Posterior vena cava (tissue), 2 donors: ENCODE data around the gene ZER1. TPM values are rescaled to one million over a fixed set of nuclear protein-coding genes. Genes with fewer than 3 reads are reported as not detected.
"Not testable (repeated sequence)": the region's sequence is repeated elsewhere in the genome, so short reads cannot be mapped to it uniquely, and the experiment has no call there.

Experiments used
- DNase-seq: peaks from one replicate; pipeline ENCODE4 v3.0.0-alpha.2; 2020; ENCODE audit warnings: low spot score
- intact Hi-C, 2 donors: fragments of 100-400 bp; cut with DNase I; formaldehyde crosslinking; loops; one replicate each; pipeline versions ENCODE4 v1.14.1 to v1.14.2; 2022 to 2023
- total RNA-seq, 2 donors: library from RNA; stranded (reverse); fragmentation: NEBNext Ultra II Directional; extraction: Animal tissue kit (Norgen Biotek cat#: 25700); gene quantifications; one replicate each; pipeline ENCODE4 v1.2.1, GENCODE V29; 2021
- donor health status: DM: yes; HTN: yes; CAD: no.
- donor health status: DM: yes; HTN: yes; CAD: no.

The ZER1 gene
- total RNA-seq, 2 donors from 2014 or later: 28.1 to 28.9 TPM

DNA sequence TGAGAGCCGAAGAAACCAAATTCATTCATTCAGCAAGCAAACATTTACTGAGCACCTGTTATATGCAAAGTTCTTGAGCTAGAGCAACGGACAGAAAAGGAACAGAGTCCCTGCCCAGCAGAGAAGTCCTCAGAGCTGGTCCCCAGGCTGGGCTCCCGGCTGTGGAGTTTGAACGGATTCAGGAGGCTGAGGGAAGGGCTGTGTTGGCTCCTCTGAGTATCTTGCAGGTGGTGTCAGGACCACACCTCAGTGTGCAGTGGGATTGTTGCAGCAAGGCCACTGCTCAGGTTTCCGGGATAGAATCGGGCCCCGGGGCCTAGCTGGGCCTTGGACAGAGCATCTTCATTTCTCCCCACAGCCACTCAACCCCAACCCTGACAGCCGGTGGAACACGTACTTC lies 20.4 kb upstream of the ZER1 start:
- no peak for DNase-seq
- intact Hi-C loops: no loop called here

DNA sequence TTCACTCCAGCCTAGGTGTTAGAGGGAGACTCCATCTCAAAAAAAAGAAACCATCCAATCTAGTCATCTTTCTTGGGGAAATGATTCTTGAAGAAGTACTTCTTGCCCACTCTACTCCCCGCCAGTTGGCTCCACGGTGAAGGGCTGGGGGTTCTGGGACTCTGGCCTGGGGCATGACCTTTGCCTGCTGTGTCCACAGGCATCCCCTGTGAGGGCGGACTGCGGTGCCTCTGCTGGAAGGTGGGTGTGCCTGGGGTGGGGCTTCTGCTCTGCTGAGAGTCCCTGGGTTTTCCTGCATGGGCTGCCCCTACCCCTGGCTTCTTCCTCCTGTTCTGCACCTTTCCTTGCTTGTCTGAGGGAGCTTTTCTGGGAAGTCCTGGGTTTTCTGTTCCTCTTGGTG lies 18.8 kb upstream of the ZER1 start:
- intact Hi-C loops: no loop called here
- DNase-seq: no peak

DNA sequence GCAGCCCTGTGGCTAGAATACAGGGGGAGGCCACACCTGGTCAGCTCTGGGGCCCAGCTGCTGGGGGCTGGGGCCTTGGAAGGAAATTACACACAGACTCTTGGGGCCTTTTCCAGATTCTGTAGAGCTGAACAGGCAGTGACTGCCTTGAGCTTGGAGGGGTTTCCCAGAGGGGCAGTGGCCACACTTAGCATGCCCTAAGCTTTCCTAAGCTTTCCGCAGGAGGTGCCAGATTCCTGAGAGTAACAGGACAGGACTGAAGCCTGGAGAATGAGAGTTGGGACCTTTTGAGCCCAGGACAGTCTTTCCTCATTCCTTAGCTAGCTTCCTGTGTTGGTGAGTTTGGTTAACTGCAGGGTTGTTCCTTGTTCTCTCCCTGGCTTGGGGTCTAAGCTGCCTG lies 16.7 kb upstream of the ZER1 start:
- intact Hi-C loops: no loop called here
- DNase-seq: no peak

DNA sequence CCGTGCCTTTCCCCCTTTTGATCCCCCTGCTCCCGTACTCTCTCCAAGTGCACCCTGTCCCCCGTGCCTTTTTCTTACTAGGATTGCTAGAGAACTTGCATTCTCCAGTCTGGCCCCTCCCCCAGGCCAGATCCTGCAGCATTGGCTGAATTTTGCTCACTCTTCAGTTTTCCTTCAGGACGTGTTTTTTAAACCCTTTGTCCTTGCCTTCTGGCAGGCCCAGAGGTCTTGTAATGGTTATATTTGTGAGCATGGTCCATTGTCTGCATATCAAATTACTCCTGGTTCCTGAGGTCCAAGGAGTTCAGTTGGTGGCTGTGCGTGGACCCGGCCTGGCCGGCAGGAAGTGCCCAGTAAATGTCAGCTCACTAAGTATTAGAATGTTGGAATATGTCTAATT lies 15.9 kb upstream of the ZER1 start:
- DNase-seq: no peak
- intact Hi-C loops: no loop called here

DNA sequence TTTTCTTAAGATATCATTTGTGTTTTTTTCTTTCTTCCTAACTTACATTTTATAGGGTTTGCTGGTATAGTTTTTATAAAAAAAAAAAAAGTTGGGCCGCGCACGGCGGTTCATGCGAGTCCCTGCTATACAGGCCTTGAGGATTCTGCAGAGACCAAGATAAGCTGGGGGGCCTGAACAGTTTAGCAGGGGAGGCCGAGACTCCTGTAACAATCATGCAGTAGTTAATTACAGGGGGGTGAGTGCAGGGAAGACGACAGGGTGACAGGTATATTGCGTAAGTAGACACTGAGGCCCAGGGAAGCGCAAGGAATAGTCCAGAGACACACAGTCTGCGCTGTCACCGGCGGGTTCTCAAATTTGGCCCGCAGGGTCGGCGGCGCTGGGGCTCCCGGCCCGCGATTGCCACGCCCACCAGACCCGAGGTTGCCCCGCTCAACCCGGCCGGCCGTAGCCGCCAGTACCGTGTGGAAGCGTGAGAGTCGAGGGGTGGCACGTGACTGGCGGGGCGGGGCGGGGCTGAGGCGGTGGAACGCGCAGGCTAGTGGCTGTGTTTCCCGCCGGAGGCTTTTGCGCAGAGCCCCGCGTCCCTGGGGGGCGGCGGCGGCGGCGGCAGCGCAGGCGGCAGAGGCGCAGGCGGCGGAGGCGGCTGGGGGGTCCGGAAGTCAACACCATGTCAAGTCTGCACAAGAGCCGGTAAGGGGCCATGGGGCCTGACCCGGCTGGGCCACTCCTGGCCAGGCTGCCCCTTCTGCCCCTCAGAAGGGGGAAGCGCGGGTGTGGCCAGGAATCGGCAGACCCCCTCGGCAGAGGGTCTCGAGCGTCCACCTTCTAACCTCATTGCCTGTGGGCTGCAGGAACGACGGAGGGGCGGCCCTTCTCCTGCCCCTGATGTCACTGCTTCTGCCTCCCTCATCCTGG lies 15.2 kb upstream of the ZER1 start, which contains the start of gene TBC1D13:
Gene TBC1D13 (plus strand): TSS at position 573 of the 921 bp plus-strand sequence. CDS start 101 bp downstream, at position 674.
- DNase-seq: peak; percentile 95
- intact Hi-C loops: no loop called here

DNA sequence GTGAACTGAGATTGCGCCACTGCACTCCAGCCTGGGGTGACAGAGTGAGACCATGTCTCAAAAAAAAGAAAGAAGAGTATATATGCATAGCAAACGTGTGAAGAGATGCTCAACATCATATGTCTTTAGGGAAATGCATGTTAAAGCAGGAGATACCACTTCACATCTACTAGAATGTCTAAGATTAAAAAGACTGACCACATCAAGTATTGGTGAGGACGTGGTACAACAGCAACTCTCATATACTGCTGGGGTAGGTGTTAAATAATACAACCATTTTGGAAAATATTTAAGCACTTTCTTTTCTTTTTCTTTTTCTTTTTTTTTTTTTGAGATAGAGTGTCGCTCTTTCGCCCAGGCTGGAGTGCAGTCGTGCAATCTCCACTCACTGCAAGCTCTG lies 13.7 kb upstream of the ZER1 start:
- no peak for DNase-seq
- intact Hi-C loops: no loop called here

DNA sequence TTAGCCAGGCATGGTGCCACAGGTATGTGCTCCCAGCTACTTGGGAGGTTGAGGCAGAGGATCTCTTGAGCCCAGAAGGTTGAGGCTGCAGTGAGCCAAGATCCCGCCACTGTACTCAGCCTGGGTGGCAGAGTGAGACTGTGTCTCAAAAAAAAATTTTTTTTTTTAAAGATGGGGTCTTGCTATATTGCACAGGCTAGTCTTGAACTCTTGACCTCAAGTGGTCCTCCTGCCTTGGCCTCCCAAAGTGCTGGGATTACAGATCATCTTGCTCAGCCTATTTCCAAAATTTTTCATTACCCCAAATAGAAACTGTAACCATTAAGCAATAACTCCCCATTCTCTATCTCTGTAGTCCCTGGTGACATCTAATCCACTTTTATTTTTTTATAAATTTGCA lies 10.9 kb upstream of the ZER1 start:
- intact Hi-C loops: no loop called here
- DNase-seq: no peak

DNA sequence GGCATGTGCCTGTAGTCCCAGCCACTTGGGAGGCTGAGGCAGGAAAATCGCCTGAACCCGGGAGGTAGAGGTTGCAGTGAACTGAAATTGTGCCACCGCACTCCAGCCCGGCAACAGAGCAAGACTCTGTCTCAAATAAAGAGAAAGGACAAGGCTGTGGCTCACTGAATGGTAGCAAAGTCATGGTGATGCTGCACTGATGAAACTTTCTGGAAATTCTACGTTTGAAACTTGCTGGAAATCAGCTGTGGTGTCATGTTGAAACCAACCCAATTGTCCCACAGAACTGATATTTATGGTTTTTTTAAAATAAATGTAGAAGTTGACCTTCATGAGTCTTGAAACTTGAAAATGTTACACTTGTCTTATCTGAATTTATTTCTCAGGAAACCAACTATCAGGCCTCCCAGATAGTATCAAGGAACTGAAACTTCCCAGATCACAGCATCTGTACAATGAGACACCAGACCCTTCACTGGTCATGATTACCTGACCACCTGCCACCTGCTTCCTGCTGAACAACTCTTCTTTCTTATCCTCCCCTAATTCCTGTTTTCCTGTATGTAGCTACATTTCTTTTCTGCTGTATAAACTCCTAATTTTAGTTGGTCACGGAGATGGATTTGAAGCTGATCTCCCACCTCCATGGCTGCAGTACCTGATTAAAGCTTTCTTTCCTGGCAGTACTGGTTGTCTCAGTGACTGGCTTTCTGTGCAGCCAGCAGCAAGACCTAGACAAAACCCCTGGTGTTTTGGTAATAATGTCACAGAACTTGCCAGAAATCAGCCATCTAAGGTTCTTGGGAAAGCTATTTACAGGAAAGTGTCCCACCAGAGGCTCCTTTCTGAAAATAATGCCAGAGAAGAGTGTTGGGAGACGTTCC lies 9.7 kb upstream of the ZER1 start:
- no peak for DNase-seq
- intact Hi-C loops: no loop called here

DNA sequence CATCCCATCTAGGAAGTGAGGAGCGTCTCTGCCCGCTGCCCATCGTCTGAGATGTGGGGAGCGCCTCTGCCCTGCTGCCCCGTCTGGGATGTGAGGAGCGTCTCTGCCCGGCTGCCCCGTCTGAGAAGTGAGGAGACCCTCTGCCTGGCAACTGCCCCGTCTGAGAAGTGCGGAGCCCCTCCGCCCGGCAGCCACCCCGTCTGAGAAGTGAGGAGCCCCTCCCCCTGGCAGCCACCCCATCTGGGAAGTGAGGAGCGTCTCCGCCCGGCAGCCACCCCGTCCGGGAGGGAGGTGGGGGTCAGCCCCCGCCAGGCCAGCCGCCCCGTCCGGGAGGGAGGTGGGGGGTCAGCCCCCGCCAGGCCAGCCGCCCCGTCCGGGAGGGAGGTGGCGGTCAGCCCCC lies 8.4 kb upstream of the ZER1 start:
- intact Hi-C loops, DNase-seq: not testable (repeated sequence)

DNA sequence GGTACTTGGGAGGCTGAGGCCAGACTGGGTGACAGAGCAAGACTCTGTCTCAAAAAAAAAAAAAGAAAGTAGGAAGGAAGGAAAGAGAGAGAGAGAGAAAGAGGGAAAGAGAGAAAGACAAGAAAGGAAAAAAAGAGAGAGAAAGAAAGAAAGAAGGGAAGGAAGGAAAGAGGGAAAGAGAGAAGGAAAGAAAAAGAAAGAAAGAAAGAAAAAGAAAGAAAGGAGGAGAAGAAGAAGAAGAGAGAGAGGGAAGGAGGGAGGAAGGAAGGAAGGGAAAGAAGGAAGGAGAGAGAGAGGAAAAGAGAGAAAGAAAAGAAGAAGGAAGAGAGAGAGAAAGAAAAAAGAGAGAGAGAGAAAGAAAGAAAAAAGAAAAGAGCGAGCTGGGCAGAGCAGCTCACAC lies 3.1 kb upstream of the ZER1 start:
- no peak for DNase-seq
- intact Hi-C loops: no loop called here

DNA sequence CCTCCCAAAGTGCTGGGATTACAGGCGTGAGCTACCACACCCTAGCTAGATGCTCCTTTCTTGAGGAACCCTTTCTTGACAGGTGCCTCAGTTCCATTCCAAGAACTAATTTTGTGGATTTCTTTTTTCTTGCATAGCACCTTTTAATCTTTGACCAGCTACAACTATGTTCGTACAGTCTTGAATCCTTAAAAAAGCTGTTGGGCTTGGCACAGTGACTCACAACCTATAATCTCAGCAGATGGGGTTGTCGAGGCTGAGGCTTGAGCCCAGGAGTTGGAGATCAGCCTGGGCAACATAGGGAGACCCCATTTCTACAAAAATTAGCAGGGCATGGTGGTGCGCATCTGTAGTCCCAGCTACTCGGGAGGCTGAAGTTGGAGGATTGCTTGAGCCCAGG lies 1.3 kb upstream of the ZER1 start:
- no peak for DNase-seq
- intact Hi-C loops: no loop called here

DNA sequence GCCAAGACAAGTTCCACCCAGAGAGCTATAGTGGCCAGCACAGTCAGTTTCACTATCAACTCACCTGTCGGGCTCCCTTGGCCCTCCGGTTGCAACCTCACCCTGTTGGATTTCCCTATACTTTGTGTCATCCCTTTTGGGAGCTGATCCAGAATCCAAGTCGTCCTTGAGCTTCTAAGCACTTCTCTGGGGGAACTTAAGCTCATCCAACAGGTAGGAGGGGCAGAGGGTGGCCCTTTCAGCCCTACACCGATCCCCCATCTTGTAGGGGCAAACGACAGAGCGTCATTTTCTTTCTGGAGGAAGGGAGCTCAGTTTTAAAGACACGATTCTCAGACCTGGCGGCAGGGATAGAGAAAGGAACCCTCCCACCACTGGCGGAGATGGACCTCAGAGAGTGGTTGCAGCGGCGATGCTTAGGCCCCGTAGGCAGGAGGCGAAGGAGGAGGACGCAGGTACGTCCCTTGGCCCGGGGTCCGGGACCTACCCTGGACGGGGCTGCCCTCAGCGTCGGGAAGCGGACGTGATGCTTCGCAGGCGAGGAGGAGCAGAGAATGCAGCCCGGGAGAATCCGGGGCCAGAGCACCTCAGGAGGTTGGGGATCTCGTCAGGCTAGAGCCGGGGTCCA lies 519 bp downstream of the ZER1 start:
- no peak for DNase-seq
- intact Hi-C loops: no loop called here

DNA sequence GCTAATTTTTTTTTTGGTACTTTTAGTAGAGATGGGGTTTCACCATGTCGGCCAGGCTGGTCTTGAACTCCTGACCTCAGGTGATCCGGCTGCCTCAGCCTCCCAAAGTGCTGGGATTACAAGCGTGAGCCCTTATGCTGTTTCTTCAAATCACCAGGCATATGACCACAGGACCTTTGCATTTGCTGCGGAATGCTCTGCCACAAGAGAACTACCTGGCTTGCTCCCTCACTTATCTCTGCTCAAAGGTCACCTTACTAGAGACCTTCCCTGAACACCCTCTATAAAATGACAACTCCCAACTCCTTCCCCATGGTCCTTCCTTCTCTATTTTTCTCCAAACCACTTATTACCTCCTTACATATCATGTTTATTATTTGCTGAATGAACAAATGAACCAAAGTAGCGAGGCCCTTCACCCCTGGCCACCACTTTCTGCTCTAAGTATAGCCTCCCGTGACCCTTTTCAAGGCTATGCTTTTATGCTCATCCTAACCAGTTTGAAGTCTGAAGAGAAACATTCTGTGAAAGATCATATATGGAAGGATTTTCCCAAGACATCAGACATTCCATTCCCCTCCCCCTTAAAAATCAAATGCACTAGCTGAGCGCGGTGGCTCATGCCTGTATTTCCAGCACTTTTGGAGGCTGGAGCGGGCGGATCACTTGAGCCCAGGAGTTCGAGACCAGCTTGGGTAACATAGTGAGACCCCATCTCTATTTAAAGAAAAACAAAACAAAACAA lies 1.3 kb downstream of the ZER1 start:
- DNase-seq: no peak
- intact Hi-C loops: no loop called here

DNA sequence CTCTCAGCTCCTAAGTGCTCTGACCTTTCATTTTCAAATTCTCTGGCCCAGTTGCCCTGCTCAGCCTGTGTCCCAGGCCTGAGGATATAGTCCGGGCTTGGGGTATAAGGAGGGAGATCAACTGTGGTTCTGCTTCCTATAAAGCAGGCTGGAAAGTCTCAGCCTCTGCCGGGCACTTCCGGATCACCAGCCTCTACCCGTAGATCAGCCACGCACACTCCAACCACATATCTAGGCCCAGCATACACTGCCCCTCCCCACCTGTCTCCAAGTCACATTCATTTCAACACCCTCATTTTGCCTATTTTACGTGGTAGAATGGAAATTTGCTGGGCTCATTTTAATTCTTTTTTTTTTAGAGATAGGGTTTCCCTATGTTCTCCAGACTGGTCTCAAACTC lies 3.1 kb downstream of the ZER1 start:
- no peak for DNase-seq
- intact Hi-C loops: no loop called here

DNA sequence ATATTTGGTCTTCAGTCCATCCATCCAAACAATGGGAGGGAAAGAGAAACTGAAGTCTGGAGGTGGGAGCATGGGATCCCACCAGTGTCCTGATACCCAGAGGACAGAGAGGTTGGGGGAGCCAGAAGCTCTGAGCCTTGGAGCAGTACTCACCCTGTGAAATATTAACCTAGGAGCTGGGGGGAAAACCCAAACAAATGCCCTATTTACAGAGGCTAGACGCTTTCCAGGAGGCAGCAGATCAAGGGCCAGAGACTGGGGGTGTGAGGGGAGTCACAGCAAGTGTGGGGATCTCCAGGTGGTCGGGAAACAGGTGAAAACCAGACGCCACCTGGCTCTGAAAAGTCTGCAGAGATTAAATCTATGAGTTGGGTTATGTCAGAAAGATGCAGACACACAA lies 6.2 kb downstream of the ZER1 start:
- DNase-seq: no peak
- intact Hi-C loops: no loop called here

DNA sequence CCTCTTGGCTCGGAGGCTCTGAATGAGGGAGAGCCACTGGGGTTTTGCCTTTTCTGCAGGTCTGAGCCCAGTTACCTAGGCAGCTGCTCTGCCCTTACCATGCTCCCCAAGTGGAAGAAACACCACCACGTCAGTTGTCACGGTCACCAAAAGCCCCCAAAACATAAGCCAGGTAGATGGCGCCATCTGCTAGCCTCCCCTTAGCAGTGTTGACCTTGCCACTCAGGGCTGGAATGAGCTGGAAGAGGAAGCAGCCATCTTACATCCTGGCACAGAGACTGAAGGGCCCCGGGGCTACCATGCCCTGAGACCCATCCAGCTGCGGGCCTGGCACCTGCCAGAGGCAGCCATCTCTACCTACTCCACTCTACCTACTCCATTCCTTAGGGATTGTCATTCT lies 7.4 kb downstream of the ZER1 start:
- DNase-seq: no peak
- intact Hi-C loops: no loop called here

DNA sequence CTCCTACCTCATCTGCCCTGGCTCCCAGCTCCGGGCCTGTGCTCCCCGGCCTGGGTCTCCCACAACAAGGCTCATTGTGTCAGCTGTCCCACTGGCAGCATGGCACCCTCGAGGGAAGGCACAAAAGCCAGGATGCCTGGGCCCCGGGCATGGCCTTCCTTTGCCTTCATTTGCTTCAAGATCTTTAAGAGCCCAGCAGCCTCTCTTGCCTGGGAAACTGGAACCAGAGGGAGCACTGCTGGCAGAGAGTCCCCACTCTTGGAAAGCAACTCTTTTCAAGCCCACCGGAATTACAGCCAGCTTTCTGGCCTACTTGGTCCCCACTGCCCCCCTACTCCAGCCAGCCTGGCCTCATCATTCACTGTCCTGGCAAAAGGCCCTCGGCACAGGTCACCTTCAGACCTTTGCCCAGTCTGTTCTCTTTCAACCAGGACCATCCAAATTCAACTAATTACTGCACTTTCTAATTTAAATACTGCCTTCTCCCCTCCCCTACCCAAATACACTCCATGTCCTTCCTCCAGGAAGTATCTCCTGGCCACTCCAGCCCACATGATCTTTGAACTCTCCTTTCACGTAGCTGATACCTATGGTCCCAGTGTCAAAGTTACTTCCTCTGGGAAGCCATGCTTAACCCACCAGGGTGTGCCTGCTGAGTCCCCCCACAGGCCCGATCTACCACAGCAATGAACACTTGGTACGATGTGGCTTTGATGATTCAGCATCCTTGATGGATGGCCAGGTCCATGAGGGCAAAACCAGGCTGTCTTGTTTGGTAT lies 8.9 kb downstream of the ZER1 start:
- DNase-seq: no peak
- intact Hi-C loops: no loop called here

DNA sequence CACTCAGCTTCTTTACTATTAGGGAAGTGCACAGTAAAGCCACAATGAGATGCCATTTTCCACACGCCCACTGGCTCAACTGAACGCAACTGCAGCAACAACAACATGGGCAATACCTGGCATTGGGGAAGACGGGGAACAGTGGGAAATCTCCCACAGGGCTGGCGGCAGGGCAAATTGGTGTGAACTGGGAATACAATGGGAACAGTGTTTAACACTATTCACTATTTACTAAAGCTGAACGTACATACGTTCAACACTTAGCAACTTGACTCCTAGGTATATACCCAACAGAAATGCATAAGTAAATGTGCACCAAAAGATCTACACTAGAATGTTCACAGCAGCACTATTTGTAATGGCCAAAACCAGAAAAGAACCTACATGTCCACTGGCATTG lies 14.1 kb downstream of the ZER1 start:
- no peak for DNase-seq
- intact Hi-C loops: no loop called here

DNA sequence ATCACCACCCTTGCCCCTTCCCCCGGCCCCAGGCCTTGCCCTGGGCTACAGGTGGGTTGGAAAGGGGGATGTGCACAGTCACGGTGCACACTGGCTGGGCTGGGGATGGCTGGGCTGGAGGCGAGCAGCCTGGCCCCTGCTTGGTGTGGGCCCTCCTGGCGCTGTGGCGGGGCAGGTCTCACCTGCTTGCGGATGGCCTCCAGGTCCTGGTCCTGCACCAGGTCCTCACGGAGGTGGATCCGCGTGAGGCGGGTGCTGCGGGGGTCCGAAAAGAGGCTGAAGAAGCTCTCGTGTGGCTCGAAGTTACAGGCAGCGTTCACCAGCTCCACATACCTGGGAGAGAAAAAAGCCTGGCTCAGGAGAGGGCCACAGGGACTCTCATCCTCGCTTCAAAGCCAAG lies 18.1 kb downstream of the ZER1 start:
- no peak for DNase-seq
- intact Hi-C loops: no loop called here
